ENCODE measurements around the gene DRG2.

DNA sequence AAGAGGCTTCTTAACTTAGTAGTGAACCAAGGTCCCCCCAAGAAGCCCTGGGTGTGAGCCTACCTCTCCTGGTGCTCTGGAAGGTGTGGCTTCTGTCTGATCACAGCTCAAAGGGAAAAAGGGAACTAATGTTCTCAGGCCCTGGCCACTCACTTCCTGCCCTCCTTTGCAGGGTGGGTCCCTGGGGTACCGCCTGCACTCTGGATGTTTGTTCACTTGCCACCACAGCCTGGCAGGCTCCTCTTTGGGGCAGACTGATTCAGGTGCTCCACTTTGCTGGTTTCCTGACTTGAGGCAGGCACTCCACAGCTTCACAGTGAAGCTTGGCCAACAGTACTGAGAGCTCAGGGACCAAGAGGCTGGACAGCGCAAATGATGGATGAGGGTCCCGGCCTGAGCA lies 14.9 kb downstream of the DRG2 start:
- no peak for TF ChIP-seq MYC (IDR thresholded peaks at IDR 0.05; ENCODE audit: borderline replicate concordance, low read length)
- no peak for TF ChIP-seq CEBPB (IDR thresholded peaks at IDR 0.05)
- TF ChIP-seq, protein P1, sequence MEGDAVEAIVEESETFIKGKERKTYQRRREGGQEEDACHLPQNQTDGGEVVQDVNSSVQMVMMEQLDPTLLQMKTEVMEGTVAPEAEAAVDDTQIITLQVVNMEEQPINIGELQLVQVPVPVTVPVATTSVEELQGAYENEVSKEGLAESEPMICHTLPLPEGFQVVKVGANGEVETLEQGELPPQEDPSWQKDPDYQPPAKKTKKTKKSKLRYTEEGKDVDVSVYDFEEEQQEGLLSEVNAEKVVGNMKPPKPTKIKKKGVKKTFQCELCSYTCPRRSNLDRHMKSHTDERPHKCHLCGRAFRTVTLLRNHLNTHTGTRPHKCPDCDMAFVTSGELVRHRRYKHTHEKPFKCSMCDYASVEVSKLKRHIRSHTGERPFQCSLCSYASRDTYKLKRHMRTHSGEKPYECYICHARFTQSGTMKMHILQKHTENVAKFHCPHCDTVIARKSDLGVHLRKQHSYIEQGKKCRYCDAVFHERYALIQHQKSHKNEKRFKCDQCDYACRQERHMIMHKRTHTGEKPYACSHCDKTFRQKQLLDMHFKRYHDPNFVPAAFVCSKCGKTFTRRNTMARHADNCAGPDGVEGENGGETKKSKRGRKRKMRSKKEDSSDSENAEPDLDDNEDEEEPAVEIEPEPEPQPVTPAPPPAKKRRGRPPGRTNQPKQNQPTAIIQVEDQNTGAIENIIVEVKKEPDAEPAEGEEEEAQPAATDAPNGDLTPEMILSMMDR (IDR thresholded peaks at IDR 0.05) = no peak
- no peak for TF ChIP-seq CBX8 (IDR thresholded peaks at IDR 0.05)
- no peak for TF ChIP-seq POLR2A (IDR thresholded peaks at IDR 0.05; ENCODE audit: low read length)
- no peak for TF ChIP-seq CHD2 (IDR thresholded peaks at IDR 0.05; ENCODE audit: low read length, partially characterized antibody)
- TF ChIP-seq HOXB5 (CRISPR knock-in tag; IDR thresholded peaks at IDR 0.05) = no peak
- TF ChIP-seq, protein P2, sequence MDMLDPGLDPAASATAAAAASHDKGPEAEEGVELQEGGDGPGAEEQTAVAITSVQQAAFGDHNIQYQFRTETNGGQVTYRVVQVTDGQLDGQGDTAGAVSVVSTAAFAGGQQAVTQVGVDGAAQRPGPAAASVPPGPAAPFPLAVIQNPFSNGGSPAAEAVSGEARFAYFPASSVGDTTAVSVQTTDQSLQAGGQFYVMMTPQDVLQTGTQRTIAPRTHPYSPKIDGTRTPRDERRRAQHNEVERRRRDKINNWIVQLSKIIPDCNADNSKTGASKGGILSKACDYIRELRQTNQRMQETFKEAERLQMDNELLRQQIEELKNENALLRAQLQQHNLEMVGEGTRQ (IDR thresholded peaks at IDR 0.05) = no peak
- no peak for TF ChIP-seq CBX2 (IDR thresholded peaks at IDR 0.05; ENCODE audit: borderline replicate concordance, low read depth)
- TF ChIP-seq HDAC2 (IDR thresholded peaks at IDR 0.05) = no peak
- TF ChIP-seq RNF2 (IDR thresholded peaks at IDR 0.05; ENCODE audit: borderline replicate concordance, low read depth) = no peak
